NCI-H748 (cell line): ENCODE results near the gene DAB1.
A peak's percentile ranks its signal among the peaks of the same experiment; 100 is the strongest.
"Not testable (repeated sequence)": the region's sequence is repeated elsewhere in the genome, so short reads cannot be mapped to it uniquely, and the experiment has no call there.

Experiments
- DNase-seq: peaks from one replicate; lab custom pipeline; 2025; ENCODE audit not compliant: unreplicated experiment; lab: John Stamatoyannopoulos, UW

The DAB1 gene

DNA sequence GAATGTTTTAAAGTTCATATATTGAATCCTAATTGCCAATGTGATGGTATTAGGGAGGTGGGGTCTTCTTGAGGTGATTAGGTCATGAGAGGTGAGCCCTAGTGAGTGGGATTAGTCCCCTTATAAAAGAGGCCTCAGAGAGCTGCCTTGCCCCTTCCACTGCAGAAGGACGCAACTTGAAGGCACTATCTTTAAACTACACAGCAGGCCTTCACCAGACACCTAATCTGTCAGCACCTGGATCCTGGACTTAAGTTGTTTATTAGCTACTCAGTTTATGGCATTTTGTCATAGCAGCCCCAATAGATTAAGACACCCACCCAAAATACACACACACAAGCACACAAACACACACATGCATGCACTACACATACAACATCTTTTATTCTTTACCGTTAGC lies 61.4 kb downstream of the DAB1 start:
- DNase-seq = no peak

DNA sequence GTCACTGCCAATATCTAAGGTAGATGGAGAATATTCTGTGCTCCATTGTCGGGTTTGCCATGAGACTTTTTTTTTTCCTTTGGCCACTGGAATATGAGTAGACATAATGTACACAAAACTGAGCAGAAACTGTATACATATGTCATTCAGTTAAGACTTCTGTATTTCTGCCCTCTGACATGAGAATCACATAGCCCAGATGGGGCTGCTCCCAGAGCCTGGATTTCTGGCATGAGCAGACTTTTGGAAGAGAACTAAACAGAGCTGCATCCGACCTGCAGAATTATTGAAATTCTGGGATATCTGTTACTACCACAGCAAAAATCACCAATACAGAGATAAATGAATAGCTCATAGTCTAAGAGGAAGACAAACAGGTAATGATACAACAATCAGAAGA lies 62.3 kb downstream of the DAB1 start:
- DNase-seq = no peak

DNA sequence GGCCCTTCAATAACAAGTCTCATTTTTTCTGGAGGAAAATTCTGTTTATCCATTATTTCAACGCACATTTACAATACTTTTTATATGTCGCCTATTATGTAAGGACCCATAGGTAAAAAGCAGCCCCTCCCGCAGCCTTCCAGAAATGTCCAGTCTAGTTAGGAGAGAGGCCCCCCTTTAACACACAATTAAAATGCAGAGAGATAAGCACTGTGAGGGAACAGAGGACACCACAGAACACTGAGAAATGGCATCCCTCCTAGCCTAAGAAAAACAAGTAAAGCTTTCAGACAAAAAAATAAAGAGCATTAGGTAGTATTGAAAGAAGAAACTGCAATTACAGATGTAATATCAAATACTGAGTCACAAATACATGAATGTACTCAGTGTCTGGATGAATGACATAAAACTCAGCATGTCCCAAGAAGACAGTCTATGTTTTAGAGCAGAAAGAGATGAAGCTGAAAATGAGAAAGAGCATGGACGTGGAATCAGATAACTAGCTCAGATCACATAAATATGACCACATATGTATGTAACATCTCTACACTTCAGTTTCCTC lies 62.9 kb downstream of the DAB1 start:
- no peak for DNase-seq

DNA sequence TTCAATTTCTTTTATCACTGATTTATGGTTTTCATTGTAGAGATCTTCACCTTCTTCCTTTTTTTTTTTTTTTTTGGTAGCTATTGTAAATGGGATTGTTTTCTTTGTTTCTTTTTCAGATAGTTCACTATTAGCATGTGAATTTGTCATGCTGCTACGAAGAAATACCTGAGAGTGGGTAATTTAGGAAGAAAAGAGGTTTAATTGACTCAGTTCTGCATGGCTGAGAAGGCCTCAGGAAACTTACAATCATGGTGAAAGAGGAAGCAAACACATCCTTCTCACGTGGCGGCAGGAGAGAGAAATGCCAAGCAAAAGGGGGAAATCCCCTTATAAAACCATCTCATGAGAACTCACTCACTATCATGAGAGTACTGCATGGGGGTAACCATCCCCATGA lies 66.4 kb downstream of the DAB1 start:
- DNase-seq = no peak

DNA sequence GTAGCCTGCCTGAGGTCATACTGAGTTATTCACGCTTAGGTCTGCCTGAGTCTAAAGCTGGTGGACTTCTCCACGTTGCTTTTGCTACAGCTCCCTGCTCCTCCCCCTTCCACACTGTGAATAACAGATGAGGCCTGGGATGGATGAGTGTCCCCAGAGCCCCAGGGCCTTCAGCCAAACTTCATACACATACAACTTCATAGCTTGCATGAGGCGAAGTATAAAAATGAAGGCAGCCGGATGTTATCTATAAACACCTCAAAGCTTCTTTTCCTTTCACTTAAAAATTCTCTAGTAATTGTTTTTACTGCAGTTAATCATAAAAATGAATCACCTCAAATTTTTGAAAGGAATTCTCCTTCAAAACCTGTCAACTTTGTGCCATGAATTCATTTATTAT lies 70.2 kb downstream of the DAB1 start:
- DNase-seq = no peak

DNA sequence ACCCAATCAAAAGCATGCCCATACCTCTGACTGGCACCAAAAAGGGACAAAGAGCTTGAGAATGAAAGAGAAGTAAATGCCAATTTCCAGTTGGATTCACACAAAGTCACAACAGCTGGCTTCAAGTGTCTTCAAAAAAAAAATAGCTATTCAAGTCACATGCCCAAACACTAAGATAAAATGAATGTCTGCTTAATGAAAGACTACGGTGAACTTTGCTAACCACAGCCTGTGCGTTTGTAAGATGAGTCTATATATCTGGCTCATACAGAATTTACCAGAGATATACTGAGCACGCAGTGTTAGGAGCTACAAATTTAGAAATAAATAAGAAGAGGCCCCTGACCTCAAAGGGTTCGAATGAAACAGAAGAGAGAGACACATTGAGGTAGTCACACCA lies 73.2 kb downstream of the DAB1 start:
- no peak for DNase-seq

DNA sequence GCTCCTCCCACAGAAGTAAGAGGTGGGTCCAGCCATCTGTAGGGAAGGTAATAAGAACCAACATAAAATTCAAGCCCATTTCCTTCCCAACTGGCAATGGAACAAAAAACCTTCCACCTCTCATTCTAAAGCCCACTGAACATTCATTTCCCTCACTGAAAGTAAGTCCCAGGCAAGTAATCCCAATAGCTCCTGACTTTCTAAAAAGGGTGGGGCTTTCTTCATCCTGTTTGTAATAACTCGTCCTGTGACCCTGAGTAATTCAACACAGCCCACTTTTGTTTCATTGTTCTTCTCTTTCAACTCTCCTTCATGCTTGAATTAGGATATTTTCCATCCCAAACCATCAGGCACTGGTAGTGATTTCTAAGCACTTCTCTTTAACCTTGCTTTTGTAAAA lies 74.9 kb downstream of the DAB1 start:
- DNase-seq = no peak

DNA sequence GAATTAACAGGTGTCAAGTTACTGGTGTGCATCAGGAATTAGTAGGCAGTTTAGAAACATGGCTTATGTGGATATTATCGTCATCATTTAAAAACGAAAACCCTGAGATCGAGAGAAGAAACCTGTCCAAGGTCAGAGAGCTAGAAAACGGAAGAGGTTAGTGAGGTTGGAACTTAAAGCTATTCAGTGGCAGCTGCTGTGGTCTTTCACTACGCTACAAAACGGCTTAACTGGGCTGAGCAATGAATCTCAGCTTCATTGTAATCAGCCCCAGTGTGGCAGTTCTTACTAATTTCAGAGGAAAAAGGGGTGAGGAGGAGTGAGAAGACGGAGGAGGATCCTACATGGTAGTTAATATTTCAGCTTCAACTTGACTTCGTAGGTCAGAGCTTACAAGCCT lies 77.9 kb downstream of the DAB1 start:
- DNase-seq = no peak

DNA sequence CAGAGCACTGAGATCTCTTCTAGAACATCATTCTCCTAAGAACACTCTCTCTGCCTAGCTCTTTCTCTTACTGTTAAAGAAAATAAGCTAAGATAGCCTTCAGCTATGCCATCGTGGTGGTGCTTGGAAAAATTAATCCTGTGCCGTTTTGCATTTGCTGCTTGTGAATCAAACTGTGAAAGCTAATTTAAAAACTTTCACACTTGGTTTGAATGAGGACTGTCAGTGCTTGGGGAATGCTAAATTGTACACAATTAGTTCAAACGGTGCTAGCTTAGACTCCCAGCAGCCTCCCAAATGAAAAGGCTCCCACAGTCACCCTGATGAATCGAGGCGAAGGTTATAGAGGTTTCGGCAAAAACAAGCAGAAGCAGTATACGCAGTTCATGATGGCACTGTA lies 79.6 kb downstream of the DAB1 start:
- DNase-seq = no peak

DNA sequence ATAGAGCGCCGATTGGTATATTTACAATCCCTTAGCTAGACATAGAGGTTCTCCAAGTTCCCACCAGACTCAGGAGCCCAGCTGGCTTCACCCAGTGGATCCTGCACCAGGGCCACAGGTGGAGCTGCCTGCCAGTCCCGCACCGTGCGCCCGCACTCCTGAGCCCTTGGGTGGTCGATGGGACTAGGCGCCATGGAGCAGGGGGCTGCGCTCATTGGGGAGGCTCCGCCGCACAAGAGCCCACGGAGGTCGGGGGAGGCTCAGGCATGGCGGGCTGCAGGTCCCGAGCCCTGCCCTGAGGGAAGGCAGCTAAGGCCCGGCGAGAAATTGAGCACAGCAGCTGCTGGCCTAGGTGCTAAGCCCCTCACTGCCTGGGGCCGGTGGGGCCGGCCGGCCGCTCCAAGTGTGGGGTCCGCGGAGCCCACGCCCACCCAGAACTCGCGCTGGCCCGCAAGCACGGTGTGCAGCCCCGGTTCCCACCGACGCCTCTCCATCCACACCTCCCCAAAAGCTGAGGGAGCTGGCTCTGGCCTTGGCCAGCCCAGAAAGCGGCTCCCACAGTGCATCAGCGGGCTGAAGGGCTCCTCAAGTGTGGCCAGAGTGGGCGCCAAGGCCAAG lies 80.5 kb downstream of the DAB1 start:
- DNase-seq = not testable (repeated sequence)

DNA sequence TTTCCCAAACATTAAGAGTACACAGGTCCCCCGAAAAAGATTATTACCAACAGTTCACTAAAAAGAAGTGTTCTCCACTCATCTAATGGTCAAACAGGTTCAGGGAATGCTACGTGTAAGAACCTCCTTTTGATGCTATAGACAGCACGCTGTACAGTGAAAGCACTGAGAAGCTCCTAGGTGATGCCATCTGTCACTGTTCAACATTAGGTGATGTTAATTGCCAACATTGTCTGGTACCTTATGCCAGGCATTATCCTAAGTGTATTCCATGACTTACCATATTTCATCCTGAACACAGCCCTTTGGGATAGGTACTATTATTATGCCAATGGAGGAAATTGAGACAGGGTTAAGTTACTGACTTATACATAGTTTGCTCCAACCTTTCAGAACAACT lies 82.1 kb downstream of the DAB1 start:
- no peak for DNase-seq

DNA sequence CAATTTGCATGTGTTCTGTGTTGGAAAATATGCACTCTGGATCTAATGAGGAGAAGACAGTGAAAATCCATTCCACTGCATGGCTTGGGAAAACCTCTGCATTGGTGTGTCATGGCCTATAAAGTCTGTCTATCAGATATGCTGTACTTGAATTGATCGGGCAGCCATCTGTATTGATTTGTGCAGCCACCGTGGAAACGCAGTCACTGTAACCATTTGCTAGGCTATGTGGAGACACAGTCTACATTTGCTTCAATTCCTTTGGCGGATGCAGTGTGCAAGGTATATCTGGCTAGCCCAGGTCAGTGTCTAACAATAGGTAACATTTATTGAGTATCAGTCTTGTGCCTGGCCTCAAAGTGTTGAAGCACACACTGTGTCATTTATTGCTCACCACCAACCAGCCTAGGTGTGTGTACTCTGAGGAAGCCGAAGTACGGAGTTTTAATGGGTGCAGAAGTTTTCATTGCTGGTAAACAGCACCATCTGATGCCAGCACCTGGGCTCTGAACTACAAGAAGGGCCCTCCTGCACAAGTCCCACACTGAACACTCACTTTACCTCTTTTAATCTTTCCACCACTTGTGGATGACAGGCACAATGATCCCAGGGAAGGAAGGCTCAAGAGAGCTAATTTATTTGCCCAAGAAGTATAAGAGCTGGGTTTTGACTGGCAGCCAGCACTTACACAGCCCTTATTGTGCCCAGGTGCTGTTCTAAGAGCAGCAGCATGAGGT lies 83.4 kb downstream of the DAB1 start:
- no peak for DNase-seq

DNA sequence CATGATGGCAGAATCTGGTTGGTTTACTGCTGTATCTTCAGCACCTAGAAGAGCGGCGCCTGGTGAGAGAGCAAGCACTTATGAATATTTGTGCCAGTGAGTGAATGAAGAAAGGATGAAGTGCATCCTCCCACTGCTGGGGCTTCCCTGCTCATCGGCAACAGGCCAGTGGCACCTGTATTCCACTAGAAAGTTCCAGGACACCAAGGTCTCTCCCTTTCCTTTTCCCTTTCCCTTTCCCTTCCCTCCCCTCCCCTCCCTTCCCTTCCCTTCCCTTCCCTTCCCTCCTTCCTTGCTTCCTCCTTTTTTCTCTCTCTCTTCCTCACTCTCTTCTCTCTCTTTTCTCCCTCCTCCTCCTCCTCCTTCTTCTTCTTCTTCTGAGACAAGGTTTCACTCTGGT lies 86.2 kb downstream of the DAB1 start:
- DNase-seq = no peak

DNA sequence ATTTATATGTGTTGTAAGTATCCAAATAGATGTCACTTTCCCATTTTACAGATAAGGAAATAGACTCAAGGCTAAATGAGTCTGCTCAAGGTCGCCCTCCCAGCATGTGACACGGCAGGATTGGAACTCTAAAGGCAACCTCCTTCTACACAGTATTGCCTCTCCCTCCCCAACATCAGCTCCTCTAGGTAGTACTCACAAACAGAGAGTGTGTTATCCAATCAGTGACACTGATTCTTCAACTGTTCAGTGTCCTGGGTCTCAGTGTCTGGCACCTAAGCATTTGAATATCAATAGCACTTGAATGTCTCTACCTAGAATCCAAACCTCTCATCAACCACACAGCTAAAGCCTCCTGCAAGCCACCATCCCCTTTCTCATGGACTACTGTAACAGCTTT lies 87.1 kb downstream of the DAB1 start:
- DNase-seq = no peak

DNA sequence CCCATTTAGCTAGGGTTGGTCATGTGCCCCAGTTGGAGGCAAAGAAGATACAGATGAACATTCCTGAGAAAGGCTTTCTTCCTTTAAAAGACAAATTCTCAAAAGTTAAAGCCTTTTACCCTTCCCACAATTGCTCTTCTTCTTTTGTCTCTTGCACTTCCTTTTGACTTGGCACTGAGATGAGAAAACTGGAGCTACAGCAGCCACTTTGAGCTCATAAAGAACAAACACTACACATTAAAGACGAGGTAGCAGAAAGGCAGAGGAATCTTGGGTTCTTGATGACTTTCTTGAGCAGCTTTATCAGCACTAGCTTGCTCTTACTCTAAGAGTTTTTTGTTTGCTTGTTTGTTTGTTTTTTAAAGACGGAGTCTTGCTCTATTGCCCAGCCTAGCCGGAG lies 92.2 kb downstream of the DAB1 start:
- DNase-seq = no peak

DNA sequence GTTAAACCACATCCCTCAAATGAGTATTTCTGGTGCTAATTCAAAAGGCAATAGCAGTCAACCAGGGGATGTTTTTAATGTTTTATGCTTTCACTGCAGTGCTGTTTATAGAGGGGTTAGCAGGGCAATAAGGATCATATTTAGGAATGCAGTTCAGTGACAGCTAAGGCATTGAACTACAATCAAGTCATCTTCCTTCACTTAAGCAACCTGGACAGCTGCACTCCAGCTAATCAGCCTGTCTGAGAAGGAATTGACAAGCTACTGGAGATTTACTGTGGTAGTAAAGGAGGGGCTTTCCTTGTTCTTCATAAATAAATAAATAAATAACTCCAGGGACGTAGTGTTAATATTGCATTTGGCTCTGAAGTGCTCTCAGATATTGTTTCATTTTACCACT lies 93.9 kb downstream of the DAB1 start:
- no peak for DNase-seq

DNA sequence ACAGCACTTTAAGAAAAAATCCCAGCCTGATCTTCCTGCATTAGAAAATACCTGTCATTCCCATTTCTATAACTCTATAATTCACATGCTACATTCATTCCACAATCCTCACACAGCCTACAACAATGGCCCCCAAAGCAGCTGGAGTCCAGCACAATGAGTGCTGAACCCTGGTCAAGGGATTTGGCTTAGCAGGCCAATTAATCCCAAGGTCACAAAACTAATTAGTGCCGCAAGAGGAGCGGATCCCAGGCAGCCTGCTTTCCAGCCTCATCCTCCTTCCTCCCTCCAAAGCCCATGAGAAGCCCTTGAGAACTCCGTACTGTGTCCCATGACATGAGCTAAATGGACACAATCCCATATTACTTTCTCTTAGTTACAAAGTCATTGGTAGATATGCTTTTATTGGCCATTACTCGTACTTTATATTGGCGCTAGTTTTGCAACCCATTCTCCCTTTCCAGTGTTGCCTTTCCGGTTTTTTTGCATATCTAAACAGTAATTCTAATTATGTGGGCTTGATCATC lies 94.8 kb downstream of the DAB1 start:
- no peak for DNase-seq

DNA sequence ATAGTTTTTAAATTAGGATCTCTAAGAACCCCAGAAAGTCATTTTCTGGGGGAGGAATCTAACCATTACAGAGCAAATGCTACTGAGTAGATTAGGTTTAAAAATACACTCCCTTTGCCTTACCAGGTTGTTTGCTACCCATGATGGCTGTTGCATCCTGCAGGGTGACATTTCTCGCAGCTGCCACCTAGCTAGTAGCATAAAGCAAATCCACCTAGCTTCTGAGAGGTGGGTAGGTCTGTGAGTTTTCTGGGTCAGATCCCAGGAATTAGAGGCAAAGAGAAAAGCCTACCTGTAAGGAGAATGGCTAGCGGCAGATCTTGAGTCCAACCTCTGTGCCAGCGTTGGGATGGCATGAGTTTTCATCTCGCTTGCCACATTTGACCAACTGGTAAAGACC lies 95.9 kb downstream of the DAB1 start:
- no peak for DNase-seq

DNA sequence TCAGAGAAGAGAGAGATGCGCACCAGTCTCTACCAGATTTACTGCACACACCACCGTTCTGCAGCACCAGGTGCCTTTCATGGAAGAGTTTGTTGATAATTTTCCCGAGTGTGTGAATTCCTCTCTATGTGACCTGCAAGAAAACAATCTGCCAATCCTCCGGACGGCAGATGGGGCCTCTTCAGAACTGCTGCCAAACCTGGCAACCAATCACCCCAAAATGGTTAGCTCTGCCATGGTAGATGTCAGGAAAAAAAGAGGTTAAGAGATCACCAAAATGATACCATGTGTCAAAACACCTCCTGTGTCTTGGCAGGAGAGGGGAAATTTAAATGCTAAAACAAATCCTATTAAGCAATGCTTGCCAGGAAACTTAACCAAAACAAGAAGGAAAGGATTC lies 96.5 kb downstream of the DAB1 start:
- DNase-seq = no peak

DNA sequence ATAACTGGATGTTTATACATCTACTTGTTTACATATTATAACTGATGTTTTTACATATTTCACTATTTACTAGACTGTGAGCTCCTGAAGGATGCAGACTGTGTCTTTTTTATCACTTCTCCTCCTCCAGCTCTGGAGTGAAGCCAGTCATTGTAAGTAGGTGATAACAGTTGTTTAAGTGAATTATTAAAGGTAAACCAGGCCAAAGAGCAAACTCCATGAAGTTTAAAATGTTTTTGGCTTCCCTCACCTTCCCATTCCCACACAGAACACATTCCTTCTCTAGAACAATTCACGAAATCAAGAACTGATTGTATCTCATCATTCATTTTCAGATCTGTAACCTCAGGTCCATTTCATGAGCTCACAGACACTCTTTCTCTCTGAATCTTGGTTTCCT lies 98.3 kb downstream of the DAB1 start:
- no peak for DNase-seq

DNA sequence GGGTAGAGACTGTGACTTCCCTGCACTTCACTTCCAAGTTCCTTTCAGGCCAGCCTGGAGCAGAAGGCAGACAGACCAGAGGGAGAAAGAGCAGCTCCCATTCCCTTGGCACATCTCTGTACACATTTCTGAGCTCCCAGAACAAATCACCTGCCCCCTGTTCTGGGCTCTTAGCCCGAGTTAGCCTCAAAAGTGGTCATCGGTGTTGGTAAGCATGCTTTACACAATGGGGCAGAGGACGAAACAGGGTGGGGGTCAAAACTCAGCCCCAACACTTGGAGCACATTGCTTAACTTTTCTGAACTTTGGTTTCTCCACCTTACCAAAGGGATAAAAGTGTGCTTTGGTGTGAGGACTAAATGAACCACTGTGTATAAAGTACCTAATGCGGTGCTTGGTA lies 98.7 kb downstream of the DAB1 start:
- DNase-seq = no peak

DNA sequence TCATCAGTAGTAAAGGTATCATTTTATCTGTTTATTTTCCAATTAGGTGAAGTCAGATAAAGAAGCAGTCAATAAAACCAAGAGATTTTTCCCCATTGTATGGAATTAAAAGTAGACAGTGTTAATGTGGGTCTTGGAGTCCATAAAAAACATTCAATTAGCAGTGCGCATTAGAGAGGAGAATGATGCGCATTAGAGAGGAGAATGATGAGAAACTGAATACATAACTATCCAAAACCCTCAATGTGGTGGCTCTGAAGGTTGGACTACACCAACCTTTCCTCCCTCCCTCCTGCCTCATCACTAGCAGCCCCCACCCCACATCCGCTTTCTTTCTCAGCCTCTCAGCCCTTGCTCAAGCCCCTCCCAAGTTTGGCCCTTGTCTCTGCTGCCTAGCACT lies 99.5 kb downstream of the DAB1 start:
- peak; percentile 88 for DNase-seq

DNA sequence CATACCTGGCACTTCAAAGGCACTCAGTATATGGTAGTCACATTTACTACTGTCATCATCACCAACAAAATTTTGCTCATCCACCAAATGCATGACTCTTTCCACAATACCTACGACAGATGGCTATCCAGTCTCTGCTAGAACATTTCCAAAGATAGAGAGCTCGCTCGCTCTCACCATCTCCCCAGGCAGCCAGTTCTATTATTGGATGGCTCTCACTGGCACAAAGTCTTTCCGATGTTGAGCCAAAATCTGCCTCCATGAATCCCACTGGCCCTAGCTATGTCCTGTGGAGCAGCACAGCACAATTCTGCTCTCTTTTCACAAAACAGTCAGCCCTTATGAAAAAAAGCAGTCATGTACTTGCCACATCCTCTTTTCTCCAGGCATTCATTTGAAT lies 102.1 kb downstream of the DAB1 start:
- no peak for DNase-seq
